IMR-90 (cell line): Measurements from ENCODE around the gene CD82. TPM values are rescaled to one million over a fixed set of nuclear protein-coding genes. Genes with fewer than 3 reads are reported as not detected.
A peak's percentile ranks its signal among the peaks of the same experiment; 100 is the strongest.

Source experiments
- ATAC-seq: fragments of 200-7000 bp; cut with Tn5 transposase; 2 replicates; pipeline ENCODE4 v1.9.1; 2020; ENCODE audit warnings: low read depth, mild to moderate bottlenecking, moderate library complexity
- BruUV-seq: library from RNA; stranded (reverse); fragments of 400-500 nt; replicated peaks from 2 replicates; lab custom pipeline; 2021; lab: Mats Ljungman, UMichigan
- CTCF ChIA-PET: fragments of 300-600 bp; formaldehyde crosslinking; extraction: SDS; loops from one replicate; lab custom pipeline; 2021; ENCODE audit warnings: antibody characterized with exemption; lab: Yijun Ruan, JAX
- POLR2A ChIA-PET: fragments of 300-600 bp; sonication (Branson Sonifier 250); formaldehyde crosslinking; loops from one replicate; lab custom pipeline; 2022; ENCODE audit warnings: antibody characterized with exemption; ENCODE audit not compliant: unreplicated experiment; lab: Charles Lee
- DNase-seq: peaks from one replicate; pipeline ENCODE4 v3.0.0; 2013
- H2AFZ ChIP-seq: replicated peaks from 2 replicates; pipeline ENCODE3; 2013; ENCODE audit warnings: low read length, mild to moderate bottlenecking; ENCODE audit not compliant: poor library complexity
- H2AK5ac ChIP-seq: 2 replicates; pipeline ENCODE4 v1.6.1; 2013; ENCODE audit warnings: low read depth, low read length, inconsistent platforms
- H2AK9ac ChIP-seq: replicated peaks from 2 replicates; pipeline ENCODE3; 2013; ENCODE audit warnings: mild to moderate bottlenecking, low read depth, low read length, moderate library complexity; ENCODE audit not compliant: poor library complexity
- H2BK120ac ChIP-seq: 2 replicates; pipeline ENCODE4 v1.6.1; 2013; ENCODE audit warnings: low read depth, low read length, inconsistent platforms
- H2BK15ac ChIP-seq: 3 replicates; pipeline ENCODE4 v1.6.1; 2013; ENCODE audit warnings: low read depth, low read length, inconsistent platforms
- H2BK20ac ChIP-seq: 2 replicates; pipeline ENCODE4 v1.6.1; 2013; ENCODE audit warnings: low read depth, mild to moderate bottlenecking, inconsistent platforms, low read length, moderate library complexity
- H2BK5ac ChIP-seq: 2 replicates; pipeline ENCODE4 v1.6.1; 2013; ENCODE audit warnings: mild to moderate bottlenecking, low read depth, low read length, inconsistent platforms; ENCODE audit not compliant: poor library complexity, severe bottlenecking
- H3K14ac ChIP-seq: replicated peaks from 2 replicates; pipeline ENCODE4 v1.6.1; 2013; ENCODE audit warnings: low read depth, low read length, inconsistent platforms
- H3K18ac ChIP-seq: 2 replicates; pipeline ENCODE4 v1.6.1; 2013; ENCODE audit warnings: low read depth, low read length, control low read depth
- H3K23ac ChIP-seq: 2 replicates; pipeline ENCODE4 v1.6.1; 2013; ENCODE audit warnings: low read depth, low read length, inconsistent platforms
- H3K27ac ChIP-seq: 2 replicates; pipeline ENCODE4 v1.5.1; 2013; ENCODE audit warnings: mild to moderate bottlenecking, control low read depth, low read length; ENCODE audit not compliant: insufficient read depth
- H3K27me3 ChIP-seq: 2 replicates; pipeline ENCODE4 v1.6.1; 2013; ENCODE audit warnings: low read length; ENCODE audit not compliant: control insufficient read depth, insufficient read depth
- H3K36me3 ChIP-seq: 2 replicates; pipeline ENCODE4 v1.6.1; 2013; ENCODE audit warnings: low read length, mixed read lengths; ENCODE audit not compliant: control insufficient read depth, insufficient read depth
- H3K4ac ChIP-seq: 2 replicates; pipeline ENCODE4 v1.6.1; 2013; ENCODE audit warnings: low read depth, low read length, inconsistent platforms
- H3K4me1 ChIP-seq: 2 replicates; pipeline ENCODE4 v1.6.1; 2013; ENCODE audit warnings: low read length, mixed read lengths; ENCODE audit not compliant: control insufficient read depth, insufficient read depth
- H3K4me2 ChIP-seq: 2 replicates; pipeline ENCODE4 v1.6.1; 2013; ENCODE audit warnings: low read depth, mild to moderate bottlenecking, control low read depth, low read length, moderate library complexity
- H3K4me3 ChIP-seq: 2 replicates; pipeline ENCODE4 v1.5.1; 2013; ENCODE audit warnings: low read depth, mild to moderate bottlenecking, control low read depth, low read length, moderate library complexity; ENCODE audit not compliant: insufficient read depth
- H3K56ac ChIP-seq: 2 replicates; pipeline ENCODE4 v1.6.1; 2013; ENCODE audit warnings: low read length, inconsistent platforms; ENCODE audit not compliant: insufficient read depth; ENCODE audit errors: extremely low read depth
- H3K79me1 ChIP-seq, 2 experiments: 2 replicates each; pipeline ENCODE4 v1.6.1; 2013; ENCODE audit warnings: low read length in 2 of 2, inconsistent platforms in 1 of 2, low read depth in 1 of 2
- H3K9ac ChIP-seq: 2 replicates; pipeline ENCODE4 v1.6.1; 2013; ENCODE audit warnings: low read depth, low read length, control low read depth
- H3K9me1 ChIP-seq: 2 replicates; pipeline ENCODE4 v1.6.1; 2013; ENCODE audit warnings: low read length, inconsistent platforms; ENCODE audit not compliant: insufficient read depth
- H3K9me3 ChIP-seq: 2 replicates; pipeline ENCODE4 v1.6.1; 2013; ENCODE audit warnings: low read length; ENCODE audit not compliant: control insufficient read depth, insufficient read depth
- H4K20me1 ChIP-seq: 2 replicates; pipeline ENCODE4 v1.6.1; 2013; ENCODE audit warnings: low read length, inconsistent platforms; ENCODE audit not compliant: insufficient read depth
- H4K5ac ChIP-seq: 2 replicates; pipeline ENCODE4 v1.6.1; 2013; ENCODE audit warnings: mild to moderate bottlenecking, low read depth, low read length, control low read depth
- H4K8ac ChIP-seq, 2 experiments: 2 replicates each; pipeline ENCODE4 v1.6.1; 2013; ENCODE audit warnings: low read depth in 2 of 2, low read length in 2 of 2, control low read depth in 1 of 2, inconsistent platforms in 1 of 2
- H4K91ac ChIP-seq: 2 replicates; pipeline ENCODE4 v1.6.1; 2013; ENCODE audit warnings: low read depth, low read length, inconsistent platforms; ENCODE audit not compliant: insufficient read depth
- CHD1 ChIP-seq: IDR thresholded peaks from 2 replicates; pipeline ENCODE4 v1.6.1; 2012; ENCODE audit warnings: low read depth, low read length, improper control_type of control experiment
- ELK1 ChIP-seq: fragments of 150-350 bp; IDR thresholded peaks from 2 replicates; pipeline ENCODE4 v1.6.1; 2016; ENCODE audit warnings: low read depth, mild to moderate bottlenecking, low read length, moderate library complexity, borderline replicate concordance
- FOS ChIP-seq: fragments of 150-350 bp; IDR thresholded peaks from 2 replicates; pipeline ENCODE4 v1.6.1; 2016; ENCODE audit warnings: low read depth, low read length
- MAFK ChIP-seq: IDR thresholded peaks from 2 replicates; pipeline ENCODE4 v1.6.1; 2012; ENCODE audit warnings: low read depth, low read length, improper control_type of control experiment
- MAZ ChIP-seq: IDR thresholded peaks from 2 replicates; pipeline ENCODE4 v1.6.1; 2012; ENCODE audit warnings: low read depth, mild to moderate bottlenecking, low read length, improper control_type of control experiment, moderate library complexity, borderline replicate concordance
- NFE2L2 ChIP-seq: fragments of 150-350 bp; IDR thresholded peaks from 2 replicates; pipeline ENCODE4 v1.6.1; 2016; ENCODE audit warnings: low read depth, mild to moderate bottlenecking, low read length
- POLR2A ChIP-seq: IDR thresholded peaks from 2 replicates; pipeline ENCODE4 v1.6.1; 2012; ENCODE audit warnings: mild to moderate bottlenecking, low read depth, low read length
- RAD21 ChIP-seq: IDR thresholded peaks from 2 replicates; pipeline ENCODE4 v1.6.1; 2012; ENCODE audit warnings: low read length, improper control_type of control experiment
- RCOR1 ChIP-seq: IDR thresholded peaks from 2 replicates; pipeline ENCODE4 v1.6.1; 2012; ENCODE audit warnings: mild to moderate bottlenecking, low read length, improper control_type of control experiment; ENCODE audit not compliant: insufficient replicate concordance
- RFX5 ChIP-seq: IDR thresholded peaks from 2 replicates; pipeline ENCODE4 v1.8.0; 2012; ENCODE audit warnings: low read depth, mild to moderate bottlenecking, low read length, moderate library complexity
- SMC3 ChIP-seq: fragments of 150-350 bp; IDR thresholded peaks from 2 replicates; pipeline ENCODE4 v1.6.1; 2016; ENCODE audit warnings: low read depth, mild to moderate bottlenecking, antibody characterized with exemption, low read length, moderate library complexity
- WGBS, 2 experiments: methylation state at CpG; one replicate each; pipeline versions ENCODE4 v1.1.5 to v1.1.7; 2013; ENCODE audit warnings: missing lambda C conversion rate in 2 of 2; ENCODE audit not compliant: insufficient read length in 1 of 2; ENCODE audit errors: extremely low coverage in 2 of 2; 5-methylcytosine and 5-hydroxymethylcytosine counted together
- dilution Hi-C: fragments of 300-500 bp; cut with HindIII; formaldehyde crosslinking; loops from one replicate; pipeline ENCODE4 v1.14.3; 2018; ENCODE audit warnings: low sequenced_read_pairs; ENCODE audit not compliant: unreplicated experiment
- in situ Hi-C: fragments of 300-500 bp; cut with MboI; formaldehyde crosslinking; loops from 3 replicates; pipeline ENCODE4 v1.14.3; 2019; ENCODE audit warnings: low sequenced_read_pairs, inconsistent platforms, mixed read lengths
- intact Hi-C: fragments of 100-400 bp; cut with micrococcal nuclease; formaldehyde crosslinking; loops from 2 replicates; pipeline ENCODE4 v1.10.0; 2022
- polyA plus RNA-seq, 3 experiments: library from polyadenylated mRNA; depleted of rRNA; stranded (reverse); fragments of >200 nt; gene quantifications; 2 replicates each; pipeline ENCODE4 v1.2.3, GENCODE V29; 2012; ENCODE audit warnings: low replicate concordance in 1 of 3
- total RNA-seq: library from RNA; depleted of rRNA; stranded (reverse); fragments of >200 nt; gene quantifications from 2 replicates; pipeline ENCODE4 v1.2.3, GENCODE V29; 2012

CD82 gene
- total and polyA plus RNA-seq, 2 of the 4 experiments (the other 2 are of a cell fraction) = 32.8 to 49.4 TPM

DNA sequence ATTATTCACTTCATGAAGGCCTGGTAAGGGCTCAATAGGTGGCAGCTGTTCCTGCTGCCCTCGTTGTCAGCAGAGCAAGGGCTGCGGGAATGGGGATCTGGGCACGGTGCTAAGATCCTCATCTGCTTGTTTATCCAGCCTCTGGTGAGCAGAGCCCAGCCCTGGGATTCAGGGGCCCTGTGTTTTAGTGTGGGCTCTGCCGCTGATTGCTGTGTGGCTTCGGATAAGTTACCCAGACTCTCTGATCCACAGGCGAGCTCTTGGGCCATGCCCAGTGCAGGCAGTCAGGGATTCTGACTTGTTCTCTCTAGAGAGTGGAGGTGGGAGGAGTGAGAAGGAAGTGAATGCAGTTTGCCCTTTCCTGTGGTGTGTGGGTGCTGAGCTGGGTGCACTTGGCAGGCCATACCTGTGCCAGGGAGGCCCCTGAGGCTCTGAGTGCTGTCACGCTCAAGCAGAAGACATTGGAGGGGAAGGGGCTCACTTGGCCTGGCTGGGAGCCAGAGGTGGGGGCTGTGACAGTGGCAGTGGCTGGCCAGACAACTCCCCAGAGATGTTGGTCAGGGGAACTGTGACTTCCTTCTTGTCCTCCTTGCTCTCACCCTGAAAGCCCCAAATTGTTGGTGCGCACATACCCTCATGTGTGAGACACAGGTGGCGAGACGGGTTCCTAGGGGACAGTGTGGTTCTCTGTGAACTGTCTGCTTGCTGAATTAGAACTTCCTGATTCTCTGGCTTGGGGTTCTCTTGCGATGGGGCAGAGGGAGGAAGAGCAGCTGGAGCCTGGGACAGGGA lies 43.7 kb downstream of the CD82 start:
- H3K18ac ChIP-seq = no peak overlapping the region
- H3K27ac ChIP-seq = no peak overlapping the region
- H3K4me1 ChIP-seq = peaks cover 24% of the 10 kb centered on the region
- peak overlapping the region; percentile 87; the same call in 1 of the 2 replicates for H4K91ac ChIP-seq
- H3K9ac ChIP-seq = no peak overlapping the region
- no peak for DNase-seq
- H2BK120ac ChIP-seq = peak overlapping the region; percentile 64
- no peak overlapping the region for H3K4me3 ChIP-seq
- H3K9me1 ChIP-seq = peaks cover 20% of the 10 kb centered on the region; the same call in 1 of the 2 replicates
- peak overlapping the region; percentile 54 for H2AK5ac ChIP-seq
- ATAC-seq = no peak
- dilution Hi-C loops (no loop called here), in situ Hi-C loops (loop anchor here (5.0 kb wide), 1 partner anchor 47 kb away; no protein-coding TSS in a partner anchor), intact Hi-C loops (loop anchor here (2.0 kb wide), 1 partner anchor 44 kb away; the partner anchor contains the start of gene CD82)
- BruUV-seq = no TSS peak
- H3K79me1 ChIP-seq = peaks cover 0 to 4% of the 10 kb centered on the region in 2 experiments; a peak in 1 of 4 replicates
- H3K23ac ChIP-seq = no peak overlapping the region
- peak overlapping the region; percentile 5; the same call in 1 of the 3 replicates for H2BK15ac ChIP-seq
- H3K36me3 ChIP-seq = peaks cover 15% of the 10 kb centered on the region
- H3K9me3 ChIP-seq = no peaks in the 10 kb centered on the region
- H2AFZ ChIP-seq = no peak overlapping the region
- H3K4ac ChIP-seq = peak overlapping the region; percentile 71
- no peak for TF ChIP-seq FOS
- no peak for TF ChIP-seq CHD1
- no peak for TF ChIP-seq ELK1
- no peak for TF ChIP-seq MAZ
- TF ChIP-seq POLR2A = no peak
- TF ChIP-seq MAFK = no peak
- TF ChIP-seq RCOR1 = no peak
- no peak for TF ChIP-seq SMC3
- TF ChIP-seq RAD21 = no peak
- no peak for TF ChIP-seq NFE2L2
- no peak for TF ChIP-seq RFX5
- no peak overlapping the region for H4K5ac ChIP-seq
- no peak overlapping the region for H2BK5ac ChIP-seq
- H2AK9ac ChIP-seq = no peak overlapping the region
- 61% methylated on average over 5 of the region's 11 CpGs; no CpG with 5 or more reads in 1 of the 2 experiments for WGBS, 2 experiments
- H3K14ac ChIP-seq = peak overlapping the region; percentile 17; the same call in 1 of the 2 replicates
- ChIA-PET POLR2A (no interaction called here), CTCF (interaction anchor here (0.6 to 0.8 kb wide), 2 partner anchors 35 to 475 kb away, joined by 3 read pairs; no protein-coding TSS in a partner anchor)
- H3K4me2 ChIP-seq = no peak overlapping the region
- peak overlapping the region; percentile 35 for H2BK20ac ChIP-seq
- H3K56ac ChIP-seq = no peak overlapping the region
- H4K20me1 ChIP-seq = peaks cover 6% of the 10 kb centered on the region; the same call in 1 of the 2 replicates
- H3K27me3 ChIP-seq = no peaks in the 10 kb centered on the region
- peak overlapping the region in 1 of 2 experiments; percentile 17; a peak in 1 of 4 replicates for H4K8ac ChIP-seq
